ENCODE data around the gene TAF9B.

DNA sequence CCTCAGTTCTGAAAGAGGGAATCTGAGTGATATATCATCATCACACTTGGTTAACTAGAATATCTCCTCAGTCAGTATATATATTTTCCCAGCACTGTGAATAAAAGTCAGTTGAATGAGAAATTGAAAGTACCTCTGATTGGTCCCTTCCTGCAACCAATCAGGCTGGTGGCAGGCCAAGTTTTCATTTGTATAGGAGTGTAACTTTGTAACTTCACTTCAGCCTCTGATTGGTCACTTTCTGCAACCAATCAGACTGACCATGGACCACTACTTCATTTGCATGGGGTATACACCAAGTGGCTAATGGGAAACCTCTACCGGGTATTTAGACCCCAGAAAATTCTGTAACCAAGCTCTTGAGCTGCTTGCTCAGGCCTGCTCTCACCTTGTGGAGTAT, 37.4 kb downstream of the TAF9B start:
- TF ChIP-seq, protein P1, sequence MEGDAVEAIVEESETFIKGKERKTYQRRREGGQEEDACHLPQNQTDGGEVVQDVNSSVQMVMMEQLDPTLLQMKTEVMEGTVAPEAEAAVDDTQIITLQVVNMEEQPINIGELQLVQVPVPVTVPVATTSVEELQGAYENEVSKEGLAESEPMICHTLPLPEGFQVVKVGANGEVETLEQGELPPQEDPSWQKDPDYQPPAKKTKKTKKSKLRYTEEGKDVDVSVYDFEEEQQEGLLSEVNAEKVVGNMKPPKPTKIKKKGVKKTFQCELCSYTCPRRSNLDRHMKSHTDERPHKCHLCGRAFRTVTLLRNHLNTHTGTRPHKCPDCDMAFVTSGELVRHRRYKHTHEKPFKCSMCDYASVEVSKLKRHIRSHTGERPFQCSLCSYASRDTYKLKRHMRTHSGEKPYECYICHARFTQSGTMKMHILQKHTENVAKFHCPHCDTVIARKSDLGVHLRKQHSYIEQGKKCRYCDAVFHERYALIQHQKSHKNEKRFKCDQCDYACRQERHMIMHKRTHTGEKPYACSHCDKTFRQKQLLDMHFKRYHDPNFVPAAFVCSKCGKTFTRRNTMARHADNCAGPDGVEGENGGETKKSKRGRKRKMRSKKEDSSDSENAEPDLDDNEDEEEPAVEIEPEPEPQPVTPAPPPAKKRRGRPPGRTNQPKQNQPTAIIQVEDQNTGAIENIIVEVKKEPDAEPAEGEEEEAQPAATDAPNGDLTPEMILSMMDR (conservative IDR thresholded peaks at IDR 0.05 in 1 of 2, IDR thresholded peaks at IDR 0.05 in 1 of 2; ENCODE audit: extremely low read depth in 1 of 2, insufficient read depth in 1 of 2, low read depth in 1 of 2, low read length in 2 of 2) = no peak
- no peak for TF ChIP-seq EZH2 (IDR thresholded peaks at IDR 0.05; ENCODE audit: borderline replicate concordance, low read length)

Data from mammary epithelial cell (primary cell).